Testis (tissue), 3 donors: Measurements from ENCODE around the gene RAMP1. TPM values are rescaled to one million over a fixed set of nuclear protein-coding genes. Genes with fewer than 3 reads are reported as not detected.
"Not testable (repeated sequence)": the region's sequence is repeated elsewhere in the genome, so short reads cannot be mapped to it uniquely, and the experiment has no call there.

Experiments used
- DNase-seq: peaks from one replicate; pipeline ENCODE4 v3.0.0-alpha.2; 2019
- H3K27ac ChIP-seq, 2 donors: fragments of 200-600 bp; sonication (generic); one replicate each; pipeline ENCODE4 v1.5.1; 2019
- H3K27me3 ChIP-seq: fragments of 200-600 bp; sonication (generic); one replicate; pipeline ENCODE4 v1.5.1; 2019
- H3K36me3 ChIP-seq: fragments of 200-600 bp; sonication (generic); one replicate; pipeline ENCODE4 v1.5.1; 2017; ENCODE audit warnings: low read depth; ENCODE audit errors: missing control alignments
- H3K4me1 ChIP-seq: fragments of 200-600 bp; sonication (generic); one replicate; pipeline ENCODE4 v1.5.1; 2019
- H3K4me3 ChIP-seq, 2 donors: fragments of 200-600 bp; sonication (generic); one replicate each; pipeline ENCODE4 v1.5.1; 2017 to 2019
- H3K9me3 ChIP-seq: fragments of 200-600 bp; sonication (generic); one replicate; pipeline ENCODE4 v1.5.1; 2017
- CTCF ChIP-seq, 3 experiments: fragments of 450-650 bp in 2 of 3; fragments of 200-600 bp in 1 of 3; sonication (generic) in 1 of 3; IDR thresholded peaks; one replicate each; pipeline ENCODE4 v1.5.1; 2016 to 2019; ENCODE audit warnings: antibody characterized with exemption in 3 of 3, mild to moderate bottlenecking in 2 of 3, moderate library complexity in 1 of 3
- POLR2A ChIP-seq: fragments of 450-650 bp; IDR thresholded peaks from one replicate; pipeline ENCODE4 v1.6.1; 2017; ENCODE audit warnings: antibody characterized with exemption, mild to moderate bottlenecking, moderate library complexity
- WGBS, 2 donors: methylation state at CpG; one replicate each; pipeline ENCODE4 v1.1.5; 2018; 5-methylcytosine and 5-hydroxymethylcytosine counted together
- intact Hi-C: fragments of 100-400 bp; cut with DNase I; formaldehyde crosslinking; loops from one replicate; pipeline ENCODE4 v1.15.1; 2023; ENCODE audit warnings: low total_unique reads
- polyA plus RNA-seq: library from polyadenylated mRNA; stranded (reverse); fragments of 350-450 nt; fragmentation: Illumina TruSeq; extraction: RNeasy Lipid Tissue Mini Kit (QIAGEN cat#74804); gene quantifications from one replicate; pipeline ENCODE4 v1.2.3, GENCODE V29; 2014; ENCODE audit warnings: low read depth, low replicate concordance; ENCODE audit not compliant: insufficient read depth
- total RNA-seq, 2 donors: library from RNA; depleted of rRNA; stranded (reverse); fragments of >200 nt; gene quantifications; one replicate each; pipeline ENCODE4 v1.2.3, GENCODE V29; 2016

The RAMP1 gene
- total and polyA plus RNA-seq, 3 donors from 2014 or later: 8.9 to 14.3 (median 13.9) TPM

GRCh38 chr2:237943395-237944094 lies 84.1 kb downstream of the RAMP1 start:
- H3K36me3 ChIP-seq: no peaks in the 10 kb centered on the region
- H3K27ac ChIP-seq: no peak overlapping the region
- H3K9me3 ChIP-seq: no peaks in the 10 kb centered on the region
- DNase-seq: no peak
- intact Hi-C loops: no loop called here
- no peak overlapping the region for H3K4me3 ChIP-seq
- no peaks in the 10 kb centered on the region for H3K27me3 ChIP-seq
- 89 to 93% methylated on average over 6 of the region's 7 CpGs for WGBS, 2 donors
- no peak for TF ChIP-seq CTCF (IDR thresholded peaks at IDR 0.05)
- no peak for TF ChIP-seq POLR2A
- no peaks in the 10 kb centered on the region for H3K4me1 ChIP-seq

- no peaks in the 10 kb centered on the region for H3K9me3 ChIP-seq
- no peaks in the 10 kb centered on the region for H3K4me1 ChIP-seq
- intact Hi-C loops: no loop called here
- DNase-seq: no peak
- no peak overlapping the region for H3K27ac ChIP-seq
- WGBS, 2 donors: 83 to 85% methylated on average over 3 to 4 of the region's 4 CpGs
- no peaks in the 10 kb centered on the region for H3K36me3 ChIP-seq
- H3K27me3 ChIP-seq: no peaks in the 10 kb centered on the region
- no peak overlapping the region for H3K4me3 ChIP-seq
- TF ChIP-seq POLR2A (no peak), CTCF (IDR thresholded peaks at IDR 0.05) (no peak)
Observed at GRCh38 chr2:237944302-237944701, 84.9 kb downstream of the RAMP1 start.

- no peaks in the 10 kb centered on the region for H3K36me3 ChIP-seq
- intact Hi-C loops: no loop called here
- H3K4me1 ChIP-seq: no peaks in the 10 kb centered on the region
- TF ChIP-seq CTCF (IDR thresholded peaks at IDR 0.05): no peak
- TF ChIP-seq POLR2A: no peak
- H3K4me3 ChIP-seq: no peak overlapping the region
- H3K27me3 ChIP-seq: no peaks in the 10 kb centered on the region
- no peak overlapping the region for H3K27ac ChIP-seq
- no peak for DNase-seq
- WGBS, 2 donors: 58 to 71% methylated on average over 1 of the region's 1 CpG
- no peaks in the 10 kb centered on the region for H3K9me3 ChIP-seq
Observed at GRCh38 chr2:237946423-237946822, 87.0 kb downstream of the RAMP1 start.

GRCh38 chr2:237951354-237951753 lies 91.9 kb downstream of the RAMP1 start:
- H3K4me1 ChIP-seq, H3K27ac ChIP-seq, H3K4me3 ChIP-seq, H3K27me3 ChIP-seq, H3K36me3 ChIP-seq, DNase-seq, intact Hi-C loops, H3K9me3 ChIP-seq: not testable (repeated sequence)
- WGBS, 2 donors: 89 to 91% methylated on average over 4 of the region's 4 CpGs

- intact Hi-C loops: no loop called here
- WGBS, 2 donors: 85 to 91% methylated on average over 3 of the region's 3 CpGs
- Histone ChIP-seq H3K9me3 (no peaks in the 10 kb centered on the region), H3K4me1 (peaks cover 7% of the 10 kb centered on the region), H3K27ac (no peak overlapping the region), H3K36me3 (no peaks in the 10 kb centered on the region), H3K27me3 (no peaks in the 10 kb centered on the region), H3K4me3 (no peak overlapping the region)
- TF ChIP-seq CTCF (IDR thresholded peaks at IDR 0.05): no peak
- no peak for DNase-seq
Observed at GRCh38 chr2:237951878-237952277, 92.5 kb downstream of the RAMP1 start.
